ENCODE results near the gene DDIT3. TPM values are rescaled to one million over a fixed set of nuclear protein-coding genes. Genes with fewer than 3 reads are reported as not detected.

The DDIT3 gene
- total and polyA plus RNA-seq, 2 of the 4 experiments (the other 2 are of a cell fraction) = 19.4 to 54.4 TPM

DNA sequence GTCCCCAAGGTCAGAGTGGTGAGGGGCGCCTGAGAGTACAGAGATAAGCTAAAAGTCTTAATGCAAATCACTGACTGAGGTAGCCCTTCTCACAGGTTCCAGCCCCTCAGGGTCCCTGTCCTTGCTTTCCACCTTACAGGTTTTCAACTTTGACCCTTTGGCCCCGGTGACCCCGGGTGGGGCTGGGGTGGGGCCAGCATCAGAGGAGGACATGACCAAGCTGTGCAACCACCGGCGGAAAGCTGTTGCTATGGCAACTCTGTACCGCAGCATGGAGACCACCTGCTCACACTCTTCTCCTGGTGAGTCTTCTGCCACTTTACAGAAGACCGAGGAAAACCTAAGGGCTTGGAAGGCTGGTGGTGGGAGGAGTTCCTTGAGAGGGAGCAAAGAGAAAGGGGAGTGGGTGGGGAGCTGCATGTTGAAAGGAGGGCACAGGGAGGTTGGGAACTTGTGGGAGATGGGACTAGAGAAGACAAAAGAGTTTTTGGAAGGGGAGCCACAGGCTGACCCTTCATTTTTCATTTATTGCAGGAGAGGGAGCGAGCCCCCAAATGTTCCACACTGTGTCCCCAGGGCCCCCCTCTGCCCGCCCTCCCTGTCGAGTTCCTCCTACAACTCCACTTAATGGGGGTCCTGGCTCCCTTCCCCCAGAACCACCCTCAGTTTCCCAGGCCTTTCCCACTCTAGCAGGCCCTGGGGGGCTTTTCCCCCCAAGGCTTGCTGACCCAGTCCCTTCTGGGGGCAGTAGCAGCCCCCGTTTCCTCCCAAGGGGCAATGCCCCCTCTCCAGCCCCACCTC, 4.7 kb upstream of the DDIT3 start:
- BruUV-seq (replicated peaks) = no TSS peak
- no peak overlapping the region for H4K91ac ChIP-seq (ENCODE audit: insufficient read depth, low read depth, low read length)
- no peak overlapping the region for H2BK5ac ChIP-seq (ENCODE audit: low read depth, low read length, poor library complexity, severe bottlenecking)
- H3K56ac ChIP-seq (ENCODE audit: extremely low read depth, insufficient read depth, low read length) = no peak overlapping the region
- H3K23ac ChIP-seq (ENCODE audit: low read depth, low read length) = 0 out of 2 replicates have a peak overlapping the region, but pooled peaks have one; percentile 39
- in situ Hi-C loops (cut with MboI; ENCODE audit: low sequenced_read_pairs) (no loop called here), intact Hi-C loops (cut with micrococcal nuclease) (no loop called here), dilution Hi-C loops (cut with HindIII; ENCODE audit: low sequenced_read_pairs, unreplicated experiment) (no loop called here)
- H2BK20ac ChIP-seq (ENCODE audit: low read depth, low read length) = no peak overlapping the region
- H3K79me1 ChIP-seq (ENCODE audit: low read depth in 1 of 2, low read length in 2 of 2) = peaks cover 14 to 60% of the 10 kb centered on the region in 2 experiments
- H2AK9ac ChIP-seq (replicated peaks; ENCODE audit: low read depth, low read length, poor library complexity) = peak overlapping the region; percentile 15
- ChIA-PET POLR2A (ENCODE audit: unreplicated experiment) (no interaction called here), CTCF (no interaction called here)
- no peak overlapping the region for H3K14ac ChIP-seq (replicated peaks; ENCODE audit: low read depth, low read length)
- peaks cover 14% of the 10 kb centered on the region for H3K9me1 ChIP-seq (ENCODE audit: insufficient read depth, low read length)
- H2AFZ ChIP-seq (replicated peaks; ENCODE audit: low read length, poor library complexity) = no peak overlapping the region
- peak overlapping the region; percentile 12; the same call in 1 of the 2 replicates for H3K27ac ChIP-seq (ENCODE audit: insufficient read depth, low read length)
- H2BK120ac ChIP-seq (ENCODE audit: low read depth, low read length) = no peak overlapping the region
- no peaks in the 10 kb centered on the region for H3K27me3 ChIP-seq (ENCODE audit: control insufficient read depth, insufficient read depth, low read length)
- ATAC-seq (ENCODE audit: low read depth) = no peak
- peak overlapping the region; percentile 11; the same call in 1 of the 2 replicates for H3K9ac ChIP-seq (ENCODE audit: low read depth, low read length)
- H3K4me3 ChIP-seq (ENCODE audit: insufficient read depth, low read depth, low read length) = no peak overlapping the region
- peak overlapping the region; percentile 91; the same call in 1 of the 2 replicates for H3K4ac ChIP-seq (ENCODE audit: low read depth, low read length)
- peaks cover 22% of the 10 kb centered on the region for H3K4me1 ChIP-seq (ENCODE audit: control insufficient read depth, insufficient read depth, low read length)
- no peaks in the 10 kb centered on the region for H3K9me3 ChIP-seq (ENCODE audit: control insufficient read depth, insufficient read depth, low read length)
- H4K5ac ChIP-seq (ENCODE audit: low read depth, low read length) = no peak overlapping the region
- peak overlapping the region; percentile 59; the same call in 1 of the 2 replicates for H3K4me2 ChIP-seq (ENCODE audit: low read depth, low read length)
- peak overlapping the region; percentile 81; the same call in 1 of the 2 replicates for H2AK5ac ChIP-seq (ENCODE audit: low read depth, low read length)
- no peak overlapping the region for H4K8ac ChIP-seq (ENCODE audit: low read depth in 2 of 2, low read length in 2 of 2)
- H3K18ac ChIP-seq (ENCODE audit: low read depth, low read length) = no peak overlapping the region
- no peak overlapping the region for H2BK15ac ChIP-seq (ENCODE audit: low read depth, low read length)
- peaks cover 48% of the 10 kb centered on the region for H3K36me3 ChIP-seq (ENCODE audit: control insufficient read depth, insufficient read depth, low read length)
- H4K20me1 ChIP-seq (ENCODE audit: insufficient read depth, low read length) = peaks cover 29% of the 10 kb centered on the region
- no peak for DNase-seq
- 80% methylated on average over 1 of the region's 11 CpGs; no CpG with 5 or more reads in 1 of the 2 experiments for WGBS, 2 experiments (ENCODE audit: extremely low coverage in 2 of 2, insufficient read length in 1 of 2)
- TF ChIP-seq, protein P1, sequence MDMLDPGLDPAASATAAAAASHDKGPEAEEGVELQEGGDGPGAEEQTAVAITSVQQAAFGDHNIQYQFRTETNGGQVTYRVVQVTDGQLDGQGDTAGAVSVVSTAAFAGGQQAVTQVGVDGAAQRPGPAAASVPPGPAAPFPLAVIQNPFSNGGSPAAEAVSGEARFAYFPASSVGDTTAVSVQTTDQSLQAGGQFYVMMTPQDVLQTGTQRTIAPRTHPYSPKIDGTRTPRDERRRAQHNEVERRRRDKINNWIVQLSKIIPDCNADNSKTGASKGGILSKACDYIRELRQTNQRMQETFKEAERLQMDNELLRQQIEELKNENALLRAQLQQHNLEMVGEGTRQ (IDR thresholded peaks at IDR 0.05; ENCODE audit: low read depth, low read length) = no peak
- TF ChIP-seq RFX5 (IDR thresholded peaks at IDR 0.05; ENCODE audit: low read depth, low read length) (no peak), CEBPB (IDR thresholded peaks at IDR 0.05; ENCODE audit: low read depth, low read length) (no peak), RCOR1 (IDR thresholded peaks at IDR 0.05; ENCODE audit: insufficient replicate concordance, low read length) (no peak), MAZ (IDR thresholded peaks at IDR 0.05; ENCODE audit: borderline replicate concordance, low read depth, low read length) (no peak), BHLHE40 (IDR thresholded peaks at IDR 0.05; ENCODE audit: low read depth, low read length) (no peak), MXI1 (IDR thresholded peaks at IDR 0.05; ENCODE audit: borderline replicate concordance, low read depth, low read length) (no peak), NFE2L2 (IDR thresholded peaks at IDR 0.05; ENCODE audit: low read depth, low read length) (no peak), RAD21 (IDR thresholded peaks at IDR 0.05; ENCODE audit: low read length) (no peak), MAFK (IDR thresholded peaks at IDR 0.05; ENCODE audit: low read depth, low read length) (no peak), POLR2A (IDR thresholded peaks at IDR 0.05; ENCODE audit: low read depth, low read length) (no peak), FOS (IDR thresholded peaks at IDR 0.05; ENCODE audit: low read depth, low read length) (no peak), SMC3 (IDR thresholded peaks at IDR 0.05; ENCODE audit: low read depth, low read length) (no peak)
- TF ChIP-seq, protein P2, sequence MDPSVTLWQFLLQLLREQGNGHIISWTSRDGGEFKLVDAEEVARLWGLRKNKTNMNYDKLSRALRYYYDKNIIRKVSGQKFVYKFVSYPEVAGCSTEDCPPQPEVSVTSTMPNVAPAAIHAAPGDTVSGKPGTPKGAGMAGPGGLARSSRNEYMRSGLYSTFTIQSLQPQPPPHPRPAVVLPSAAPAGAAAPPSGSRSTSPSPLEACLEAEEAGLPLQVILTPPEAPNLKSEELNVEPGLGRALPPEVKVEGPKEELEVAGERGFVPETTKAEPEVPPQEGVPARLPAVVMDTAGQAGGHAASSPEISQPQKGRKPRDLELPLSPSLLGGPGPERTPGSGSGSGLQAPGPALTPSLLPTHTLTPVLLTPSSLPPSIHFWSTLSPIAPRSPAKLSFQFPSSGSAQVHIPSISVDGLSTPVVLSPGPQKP (IDR thresholded peaks at IDR 0.05; ENCODE audit: borderline replicate concordance, low read depth, low read length) = no peak
- TF ChIP-seq, protein P3, sequence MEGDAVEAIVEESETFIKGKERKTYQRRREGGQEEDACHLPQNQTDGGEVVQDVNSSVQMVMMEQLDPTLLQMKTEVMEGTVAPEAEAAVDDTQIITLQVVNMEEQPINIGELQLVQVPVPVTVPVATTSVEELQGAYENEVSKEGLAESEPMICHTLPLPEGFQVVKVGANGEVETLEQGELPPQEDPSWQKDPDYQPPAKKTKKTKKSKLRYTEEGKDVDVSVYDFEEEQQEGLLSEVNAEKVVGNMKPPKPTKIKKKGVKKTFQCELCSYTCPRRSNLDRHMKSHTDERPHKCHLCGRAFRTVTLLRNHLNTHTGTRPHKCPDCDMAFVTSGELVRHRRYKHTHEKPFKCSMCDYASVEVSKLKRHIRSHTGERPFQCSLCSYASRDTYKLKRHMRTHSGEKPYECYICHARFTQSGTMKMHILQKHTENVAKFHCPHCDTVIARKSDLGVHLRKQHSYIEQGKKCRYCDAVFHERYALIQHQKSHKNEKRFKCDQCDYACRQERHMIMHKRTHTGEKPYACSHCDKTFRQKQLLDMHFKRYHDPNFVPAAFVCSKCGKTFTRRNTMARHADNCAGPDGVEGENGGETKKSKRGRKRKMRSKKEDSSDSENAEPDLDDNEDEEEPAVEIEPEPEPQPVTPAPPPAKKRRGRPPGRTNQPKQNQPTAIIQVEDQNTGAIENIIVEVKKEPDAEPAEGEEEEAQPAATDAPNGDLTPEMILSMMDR (conservative IDR thresholded peaks at IDR 0.05; ENCODE audit: low read depth, low read length) = no peak

Measured in IMR-90 (cell line).